Iris pigment epithelial cell (primary cell): ENCODE data around the gene CCNY.

Experiments
- DNase-seq: peaks from one replicate; pipeline ENCODE4 v3.0.0-alpha.2; 2011; ENCODE audit warnings: low read depth

Gene CCNY

DNA sequence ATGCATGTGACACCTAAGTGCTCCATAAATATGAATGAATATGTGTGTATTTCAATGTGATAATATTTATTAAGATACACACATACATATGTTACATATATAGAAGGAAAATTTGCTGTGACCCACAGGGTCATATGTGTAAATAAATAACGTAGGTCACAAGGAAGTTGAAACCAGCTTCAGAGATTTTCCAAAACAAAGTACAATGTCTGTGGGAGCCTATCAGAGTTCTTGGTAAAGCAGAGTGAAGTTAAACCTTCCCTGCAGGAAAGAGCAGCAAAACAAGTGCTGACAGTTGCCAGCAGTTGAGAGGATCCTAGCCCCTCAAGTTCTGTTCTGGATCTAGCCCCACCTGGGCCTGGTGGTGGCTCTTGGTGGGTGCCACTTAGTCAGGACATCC is 91.2 kb downstream of the CCNY start:
- no peak for DNase-seq

DNA sequence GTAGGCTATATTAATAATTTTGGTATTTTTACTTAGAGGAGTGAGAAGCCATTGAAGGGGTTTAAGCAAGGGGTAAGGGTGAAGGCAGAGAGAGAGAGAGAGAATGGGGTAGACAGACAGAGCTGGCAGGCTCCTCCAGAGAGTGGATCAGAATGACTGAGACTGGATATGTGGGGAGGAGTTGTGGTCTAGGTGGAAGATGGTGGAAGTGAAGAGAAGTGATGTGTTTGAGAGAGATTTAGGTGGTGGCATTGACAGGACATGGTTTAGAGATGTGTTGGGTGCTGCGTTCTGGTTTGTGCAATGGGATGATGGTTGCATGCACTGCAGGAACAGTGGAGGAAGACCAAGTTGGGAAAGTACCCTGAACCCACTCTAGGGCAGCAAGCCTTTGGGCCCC is 92.2 kb downstream of the CCNY start:
- no peak for DNase-seq

DNA sequence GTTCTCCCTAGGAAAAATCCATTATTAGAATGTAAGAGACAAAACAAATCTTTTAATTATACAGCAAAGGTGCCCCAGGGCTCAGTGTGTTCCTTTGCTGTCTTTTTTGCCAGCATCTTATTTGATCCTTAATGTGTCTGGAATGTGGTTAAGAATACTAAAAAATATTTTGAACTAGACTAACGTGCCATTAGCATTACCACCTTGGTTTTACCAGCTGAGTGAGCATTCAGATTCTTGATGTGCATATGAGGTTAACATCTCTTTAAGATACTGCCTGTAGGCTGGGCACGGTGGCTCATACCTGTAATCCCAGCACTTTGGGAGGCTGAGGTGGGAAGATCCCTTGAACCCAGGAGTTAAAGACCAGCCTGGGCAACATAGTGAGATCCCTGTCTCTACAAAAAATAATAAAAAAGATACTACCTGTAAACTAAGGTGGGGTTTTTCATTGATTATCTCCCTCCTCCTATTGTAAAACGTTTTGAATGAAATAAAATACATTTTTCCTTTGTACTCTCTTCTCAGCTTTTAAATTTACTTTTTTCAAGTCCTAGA is 96.6 kb downstream of the CCNY start:
- DNase-seq, result no peak

DNA sequence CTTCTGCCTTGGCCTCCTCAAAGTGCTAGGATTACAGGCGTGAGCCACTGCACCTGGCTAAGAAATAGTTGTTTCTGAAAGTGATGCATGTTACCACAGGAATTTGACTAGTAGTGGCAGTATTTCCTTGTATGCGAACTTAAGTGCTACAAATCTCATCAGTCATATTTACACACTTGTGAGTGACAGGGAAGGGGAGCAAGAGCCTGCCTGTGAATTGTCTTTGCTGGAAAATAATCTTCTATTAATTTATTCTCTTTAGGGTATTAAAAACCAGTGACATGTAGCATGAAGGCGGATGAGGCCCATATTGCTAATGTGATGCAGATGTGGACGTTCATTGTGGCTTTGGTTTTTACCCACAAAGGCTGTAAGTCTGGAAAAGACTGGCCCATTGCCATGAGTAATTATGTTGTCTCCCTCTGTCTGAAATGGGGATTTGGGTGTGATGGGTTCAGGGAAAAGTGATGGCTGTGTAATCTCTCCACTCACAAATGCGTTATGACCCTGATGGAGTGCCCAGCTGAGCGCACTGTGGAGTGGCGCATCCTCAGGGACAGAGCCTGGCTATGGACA is 97.6 kb downstream of the CCNY start:
- DNase-seq, result peak; percentile 91

- DNase-seq, result no peak
Measured at GRCh38 chr10:35434533-35434932, 98.2 kb downstream of the CCNY start.

GRCh38 chr10:35435824-35436223 is 99.5 kb downstream of the CCNY start:
- DNase-seq, result no peak

DNA sequence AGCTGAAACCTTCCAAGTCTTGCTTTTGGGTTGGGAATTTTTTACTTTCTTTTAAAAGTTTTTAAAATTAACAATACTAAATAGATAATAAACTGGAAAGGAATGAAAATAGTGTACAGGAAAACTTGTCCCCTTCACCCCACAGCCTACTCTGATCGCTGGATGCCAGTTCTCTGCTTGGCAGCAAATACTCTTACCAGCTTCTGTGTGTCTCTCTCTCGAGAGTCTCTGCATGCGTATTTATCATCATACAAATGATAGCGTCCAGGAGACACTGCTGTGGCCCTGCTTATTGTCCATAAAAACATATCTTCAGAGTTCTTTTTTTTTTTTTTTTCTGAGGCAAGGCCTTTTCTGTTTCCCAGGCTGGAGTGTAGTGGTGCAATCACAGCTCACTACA is 101.5 kb downstream of the CCNY start:
- DNase-seq, result no peak

- no peak for DNase-seq
Measured at GRCh38 chr10:35438718-35439571, 102.6 kb downstream of the CCNY start.

GRCh38 chr10:35440016-35440415 is 103.7 kb downstream of the CCNY start:
- no peak for DNase-seq

- peak; percentile 49 for DNase-seq
Measured at GRCh38 chr10:35442028-35442427, 105.7 kb downstream of the CCNY start.

- no peak for DNase-seq
Measured at GRCh38 chr10:35442592-35442991, 106.3 kb downstream of the CCNY start.

- DNase-seq, result no peak
Measured at GRCh38 chr10:35443858-35444257, 107.5 kb downstream of the CCNY start.

GRCh38 chr10:35445150-35445884 is 109.0 kb downstream of the CCNY start:
- DNase-seq, result no peak

DNA sequence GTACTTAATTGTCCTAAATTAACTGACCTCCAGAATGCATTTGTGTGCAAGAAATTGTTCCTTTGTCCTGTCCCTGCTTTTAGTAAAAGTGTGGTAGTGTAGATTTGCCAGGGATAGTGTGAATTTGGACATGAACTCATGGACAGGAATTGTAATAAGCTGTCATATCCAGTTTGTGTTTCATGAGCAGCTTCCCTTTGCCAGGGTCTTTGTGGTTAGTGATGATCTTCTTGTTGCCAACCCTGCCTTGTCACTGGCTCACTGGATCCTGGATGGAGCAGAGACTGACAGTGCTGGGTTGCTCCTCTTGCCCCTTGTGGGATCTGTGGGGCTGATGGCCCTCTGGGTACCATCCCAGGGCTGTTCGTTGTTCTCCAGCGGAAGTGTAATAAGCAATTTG is 110.1 kb downstream of the CCNY start:
- DNase-seq, result no peak

- DNase-seq, result peak; percentile 84
Measured at GRCh38 chr10:35447693-35448407, 111.5 kb downstream of the CCNY start.

GRCh38 chr10:35448687-35449662 is 112.7 kb downstream of the CCNY start:
- DNase-seq, result peak; percentile 40

DNA sequence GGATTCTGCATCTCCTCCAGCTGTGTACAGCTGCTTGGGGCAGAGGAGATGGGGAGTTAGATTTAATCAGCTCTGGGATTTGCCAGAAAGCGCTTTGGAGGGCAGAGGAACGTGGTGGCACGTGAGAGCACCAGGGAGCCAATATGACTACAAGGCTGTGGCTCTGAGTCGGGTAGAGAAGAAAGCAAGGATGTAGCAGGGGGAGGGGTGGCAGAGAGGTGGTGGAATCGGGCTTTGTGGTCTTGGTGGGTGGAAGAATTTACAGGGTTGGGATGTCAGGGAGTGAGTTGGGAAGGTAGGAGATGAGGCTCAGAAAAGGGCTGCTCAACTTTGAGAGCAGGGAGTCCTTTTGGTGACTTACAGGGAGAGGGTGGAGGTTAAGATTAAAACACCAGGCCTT is 113.6 kb downstream of the CCNY start:
- DNase-seq, result no peak

GRCh38 chr10:35451151-35452016 is 115.1 kb downstream of the CCNY start:
- peak; percentile 58 for DNase-seq

- DNase-seq, result no peak
Measured at GRCh38 chr10:35452171-35452570, 115.9 kb downstream of the CCNY start.

- no peak for DNase-seq
Measured at GRCh38 chr10:35452847-35453246, 116.5 kb downstream of the CCNY start.
